ENCODE measurements around the gene FCAMR.

DNA sequence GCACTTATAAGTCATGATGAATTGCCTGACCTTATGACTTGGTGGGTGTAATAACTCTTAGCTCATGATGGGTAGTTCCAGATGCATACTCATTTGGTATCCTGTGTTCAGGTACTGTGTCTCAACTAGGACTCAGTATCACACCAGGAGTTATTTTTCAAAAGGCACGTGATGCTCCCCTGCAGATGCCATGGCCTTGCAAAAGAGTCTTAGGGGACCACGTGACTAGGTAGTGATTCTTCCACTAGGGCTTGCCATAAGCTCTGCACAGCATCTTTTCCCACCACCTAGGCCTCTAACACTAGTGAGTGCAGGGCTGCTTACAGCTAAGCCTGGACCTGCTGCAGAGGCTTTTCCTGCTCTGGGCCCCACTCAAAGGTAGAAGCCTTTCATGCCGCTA is 3.9 kb upstream of the FCAMR start:
- no peak for TF ChIP-seq CTCF (IDR thresholded peaks at IDR 0.05; ENCODE audit: insufficient read depth, low read depth, low read length)
- no peak for TF ChIP-seq EZH2 (IDR thresholded peaks at IDR 0.05; ENCODE audit: insufficient read depth, low read length)

Data from astrocyte (in vitro differentiated cells and primary cell).